ENCODE data around the gene G6PD.
"Not testable (repeated sequence)": the region's sequence is repeated elsewhere in the genome, so short reads cannot be mapped to it uniquely, and the experiment has no call there.

- TF ChIP-seq CTCF (IDR thresholded peaks at IDR 0.05); CHD4 (IDR thresholded peaks at IDR 0.05; ENCODE audit: borderline replicate concordance); USF2 (IDR thresholded peaks at IDR 0.05); NPAS2 (CRISPR knock-in tag; IDR thresholded peaks at IDR 0.05; ENCODE audit: borderline replicate concordance); RAD21 (conservative IDR thresholded peaks at IDR 0.05 in 1 of 2, IDR thresholded peaks at IDR 0.05 in 1 of 2); GATA3 (IDR thresholded peaks at IDR 0.05; ENCODE audit: borderline replicate concordance); EP300 (IDR thresholded peaks at IDR 0.05); ESRRA (IDR thresholded peaks at IDR 0.05; ENCODE audit: borderline replicate concordance, low read length): not testable (repeated sequence)
Observed at GRCh38 chrX:154552112-154552806, 5.6 kb upstream of the G6PD start.

All from A549 (cell line).